ENCODE results near the gene RAB17. TPM values are rescaled to one million over a fixed set of nuclear protein-coding genes. Genes with fewer than 3 reads are reported as not detected.

RAB17 gene
- total RNA-seq, 1 experiment from 2014 or later = 23.6 TPM

- ChIA-PET POLR2A (no interaction called here), CTCF (interaction anchor here (0.5 to 0.6 kb wide), 2 partner anchors 37 to 112 kb away, joined by 3 to 4 read pairs; no protein-coding TSS in a partner anchor)
- intact Hi-C loops (cut with micrococcal nuclease; ENCODE audit: unreplicated experiment) = no loop called here
- no peaks in the 10 kb centered on the region for H3K36me3 ChIP-seq (ENCODE audit: control insufficient read depth, insufficient read depth, low read length)
- no peaks in the 10 kb centered on the region for H3K4me1 ChIP-seq (ENCODE audit: control insufficient read depth, insufficient read depth, low read length)
- H3K27me3 ChIP-seq (ENCODE audit: control insufficient read depth, insufficient read depth, low read length) = no peaks in the 10 kb centered on the region
- H3K4me3 ChIP-seq (ENCODE audit: low read depth in 2 of 2, low read length in 2 of 2) = no peak overlapping the region
- BruUV-seq (replicated peaks) = no TSS peak
- in situ Hi-C loops (cut with HindIII; ENCODE audit: low pct_unique_long_range_greater_than_20kb, low sequenced_read_pairs) = no loop called here
- H3K27ac ChIP-seq (ENCODE audit: low read length) = no peak overlapping the region
- TF ChIP-seq SIN3A (IDR thresholded peaks at IDR 0.05; ENCODE audit: borderline replicate concordance, insufficient read depth, low read depth, low read length) = no peak
- no peak for TF ChIP-seq POLR2AphosphoS5 (IDR thresholded peaks at IDR 0.05; ENCODE audit: low read depth, low read length)
- TF ChIP-seq TCF7L2 (IDR thresholded peaks at IDR 0.05; ENCODE audit: low read depth, low read length) = no peak
- no peak for TF ChIP-seq REST (IDR thresholded peaks at IDR 0.05; ENCODE audit: insufficient read depth in 1 of 2, low read depth in 2 of 2, low read length in 1 of 2)
- no peak for TF ChIP-seq CTCF (IDR thresholded peaks at IDR 0.05)
- ATAC-seq (no peak), DNase-seq (ENCODE audit: low read depth, low spot score) (no peak)
- H3K9me3 ChIP-seq (ENCODE audit: control insufficient read depth, insufficient read depth, low read depth, low read length) = no peaks in the 10 kb centered on the region
These were observed 56.8 kb downstream of the RAB17 start for GRCh38 chr2:237533668-237534161.

- no peaks in the 10 kb centered on the region for H3K27me3 ChIP-seq (ENCODE audit: control insufficient read depth, insufficient read depth, low read length)
- intact Hi-C loops (cut with micrococcal nuclease; ENCODE audit: unreplicated experiment) (no loop called here), in situ Hi-C loops (cut with HindIII; ENCODE audit: low pct_unique_long_range_greater_than_20kb, low sequenced_read_pairs) (no loop called here)
- no peak for TF ChIP-seq TCF7L2 (IDR thresholded peaks at IDR 0.05; ENCODE audit: low read depth, low read length)
- TF ChIP-seq CTCF (IDR thresholded peaks at IDR 0.05) = no peak
- TF ChIP-seq POLR2AphosphoS5 (IDR thresholded peaks at IDR 0.05; ENCODE audit: low read depth, low read length) = no peak
- TF ChIP-seq REST (IDR thresholded peaks at IDR 0.05; ENCODE audit: insufficient read depth in 1 of 2, low read depth in 2 of 2, low read length in 1 of 2) = no peak
- no peak for TF ChIP-seq SIN3A (IDR thresholded peaks at IDR 0.05; ENCODE audit: borderline replicate concordance, insufficient read depth, low read depth, low read length)
- DNase-seq (ENCODE audit: low read depth, low spot score) (no peak), ATAC-seq (no peak)
- no peak overlapping the region for H3K4me3 ChIP-seq (ENCODE audit: low read depth in 2 of 2, low read length in 2 of 2)
- H3K4me1 ChIP-seq (ENCODE audit: control insufficient read depth, insufficient read depth, low read length) = no peaks in the 10 kb centered on the region
- H3K9me3 ChIP-seq (ENCODE audit: control insufficient read depth, insufficient read depth, low read depth, low read length) = no peaks in the 10 kb centered on the region
- POLR2A ChIA-PET = no interaction called here
- H3K36me3 ChIP-seq (ENCODE audit: control insufficient read depth, insufficient read depth, low read length) = no peaks in the 10 kb centered on the region
- BruUV-seq (replicated peaks) = no TSS peak
- CTCF ChIA-PET = interaction anchor here (0.7 to 1.6 kb wide), 2 partner anchors 30 to 61 kb away, joined by 3 read pairs; no protein-coding TSS in a partner anchor
- no peak overlapping the region for H3K27ac ChIP-seq (ENCODE audit: low read length)
These were observed 58.4 kb downstream of the RAB17 start for GRCh38 chr2:237532160-237532559.
